ENCODE data around the gene CTNNA3.

The CTNNA3 gene

DNA sequence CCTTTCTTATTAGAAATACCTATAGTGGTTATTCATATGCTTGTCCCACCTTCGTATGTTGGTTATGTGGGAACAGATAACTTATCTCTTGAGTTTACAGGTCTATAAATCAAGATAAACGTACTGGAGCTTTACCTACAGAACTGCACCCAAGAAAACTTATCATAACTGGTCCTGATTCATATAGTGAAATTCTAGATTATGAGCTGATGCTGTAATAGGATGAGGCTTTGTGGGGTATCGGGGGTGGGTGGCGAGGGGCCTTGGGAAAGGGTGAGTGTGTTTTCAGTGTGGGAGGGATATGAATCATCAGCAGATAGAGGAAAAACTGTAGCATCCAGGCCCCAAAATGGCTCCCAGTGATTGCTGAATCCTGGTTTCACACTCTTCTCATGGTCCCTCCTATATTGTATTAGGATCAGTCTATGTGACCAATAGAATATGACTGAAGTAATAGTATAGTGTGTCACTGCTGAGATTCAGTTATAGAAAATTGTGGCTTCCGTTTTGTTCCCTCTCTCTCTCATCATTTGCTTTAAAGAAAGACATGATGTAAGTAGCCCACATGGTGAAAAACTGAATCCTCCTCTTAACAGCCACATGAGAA is 1476.9 kb downstream of the CTNNA3 start:
- Histone ChIP-seq H3K9ac (ENCODE audit: low read depth in 1 of 2, low read length in 2 of 2) (no peak overlapping the region), H3K27ac (ENCODE audit: low read depth, low read length) (no peak overlapping the region), H3K9me3 (ENCODE audit: control insufficient read depth in 1 of 2, low read length in 2 of 2) (no peaks in the 10 kb centered on the region), H3K36me3 (ENCODE audit: control insufficient read depth in 1 of 2, insufficient read depth in 2 of 2, low read length in 2 of 2) (no peaks in the 10 kb centered on the region), H3K27me3 (ENCODE audit: control insufficient read depth in 1 of 2, insufficient read depth in 2 of 2, low read length in 2 of 2) (no peaks in the 10 kb centered on the region), H3K4me1 (ENCODE audit: control insufficient read depth in 1 of 2, insufficient read depth in 2 of 2, low read length in 2 of 2) (no peaks in the 10 kb centered on the region), H3K4me3 (ENCODE audit: low read depth in 1 of 2, low read length in 2 of 2) (no peak overlapping the region)

DNA sequence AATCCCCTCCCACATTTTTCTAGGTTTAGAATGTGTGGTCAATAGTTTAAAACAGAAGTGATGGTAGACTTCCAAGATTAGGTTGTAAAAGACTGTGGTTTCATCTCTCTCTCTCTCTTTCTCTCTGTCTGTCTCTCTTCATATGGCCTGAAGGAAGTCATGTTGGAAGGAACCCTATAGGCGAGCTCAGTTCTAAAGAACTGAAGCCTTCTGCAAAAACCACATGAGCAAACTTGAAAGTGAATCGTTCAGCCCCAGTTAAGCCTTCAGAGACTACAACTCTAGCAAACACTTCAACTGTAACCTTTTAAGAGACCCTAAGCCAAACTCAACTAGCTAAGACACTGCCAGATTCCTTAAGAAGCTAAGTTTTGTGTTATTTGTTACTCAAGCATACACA is 1477.7 kb downstream of the CTNNA3 start:
- H3K36me3 ChIP-seq (ENCODE audit: control insufficient read depth in 1 of 2, insufficient read depth in 2 of 2, low read length in 2 of 2): no peaks in the 10 kb centered on the region
- H3K9me3 ChIP-seq (ENCODE audit: control insufficient read depth in 1 of 2, low read length in 2 of 2): no peaks in the 10 kb centered on the region
- no peak overlapping the region for H3K27ac ChIP-seq (ENCODE audit: low read depth, low read length)
- H3K4me3 ChIP-seq (ENCODE audit: low read depth in 1 of 2, low read length in 2 of 2): no peak overlapping the region
- no peaks in the 10 kb centered on the region for H3K27me3 ChIP-seq (ENCODE audit: control insufficient read depth in 1 of 2, insufficient read depth in 2 of 2, low read length in 2 of 2)
- H3K9ac ChIP-seq (ENCODE audit: low read depth in 1 of 2, low read length in 2 of 2): no peak overlapping the region
- H3K4me1 ChIP-seq (ENCODE audit: control insufficient read depth in 1 of 2, insufficient read depth in 2 of 2, low read length in 2 of 2): no peaks in the 10 kb centered on the region

DNA sequence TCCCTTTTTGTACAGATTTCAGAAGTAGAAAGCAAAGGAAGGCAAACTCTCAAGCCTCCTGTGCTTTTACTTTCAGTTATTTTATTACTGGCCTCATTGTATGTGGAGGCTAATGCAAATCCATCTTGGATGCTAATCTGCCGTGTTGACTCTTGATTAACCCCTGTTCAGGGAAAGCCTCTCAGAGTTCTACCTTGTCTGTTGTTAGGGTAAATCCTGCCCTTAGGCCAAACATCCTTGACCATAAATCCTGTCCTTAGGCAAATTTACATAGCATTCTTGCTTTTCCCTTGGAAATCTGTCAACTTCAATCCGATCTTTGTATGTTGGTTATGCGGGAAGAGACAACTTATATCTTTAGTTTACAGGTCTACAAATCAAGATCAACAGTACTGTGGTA is 1480.1 kb downstream of the CTNNA3 start:
- Histone ChIP-seq H3K9me3 (ENCODE audit: control insufficient read depth in 1 of 2, low read length in 2 of 2) (no peaks in the 10 kb centered on the region), H3K27me3 (ENCODE audit: control insufficient read depth in 1 of 2, insufficient read depth in 2 of 2, low read length in 2 of 2) (no peaks in the 10 kb centered on the region), H3K36me3 (ENCODE audit: control insufficient read depth in 1 of 2, insufficient read depth in 2 of 2, low read length in 2 of 2) (no peaks in the 10 kb centered on the region), H3K4me3 (ENCODE audit: low read depth in 1 of 2, low read length in 2 of 2) (no peak overlapping the region), H3K4me1 (ENCODE audit: control insufficient read depth in 1 of 2, insufficient read depth in 2 of 2, low read length in 2 of 2) (no peaks in the 10 kb centered on the region), H3K9ac (ENCODE audit: low read depth in 1 of 2, low read length in 2 of 2) (no peak overlapping the region), H3K27ac (ENCODE audit: low read depth, low read length) (no peak overlapping the region)

DNA sequence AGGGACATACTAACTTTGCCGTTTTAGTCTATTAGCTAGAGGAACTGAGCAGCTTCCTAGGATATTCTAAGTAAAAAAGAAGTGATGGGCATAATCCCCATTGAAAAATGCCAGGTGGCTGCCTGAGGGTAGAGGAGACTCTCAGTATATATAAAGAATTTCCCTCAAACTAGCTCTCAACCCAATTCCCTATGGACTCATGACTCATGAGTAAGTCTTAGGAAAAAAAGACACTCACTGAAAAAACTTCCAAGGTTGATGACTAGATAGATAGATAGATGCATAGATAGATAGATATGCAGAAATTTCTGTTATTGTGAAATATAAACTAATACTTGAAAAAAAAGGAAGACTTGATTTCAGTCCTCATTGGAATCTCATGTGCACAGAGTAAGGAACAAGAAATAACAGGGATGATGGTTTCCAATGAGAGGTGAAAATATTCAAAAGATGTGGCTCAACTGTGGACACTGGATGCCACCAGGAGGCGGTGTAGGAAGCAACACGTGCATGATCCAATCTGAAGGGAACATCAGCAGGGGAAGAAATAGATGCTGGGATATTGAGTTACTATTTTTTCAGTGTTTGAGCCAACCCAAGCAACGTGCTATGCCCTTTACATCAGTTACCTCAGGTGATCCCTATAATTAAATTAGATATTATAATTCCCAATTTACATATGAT is 1481.1 kb downstream of the CTNNA3 start:
- H3K4me1 ChIP-seq (ENCODE audit: control insufficient read depth in 1 of 2, insufficient read depth in 2 of 2, low read length in 2 of 2): no peaks in the 10 kb centered on the region
- no peak overlapping the region for H3K9ac ChIP-seq (ENCODE audit: low read depth in 1 of 2, low read length in 2 of 2)
- H3K9me3 ChIP-seq (ENCODE audit: control insufficient read depth in 1 of 2, low read length in 2 of 2): no peaks in the 10 kb centered on the region
- no peaks in the 10 kb centered on the region for H3K36me3 ChIP-seq (ENCODE audit: control insufficient read depth in 1 of 2, insufficient read depth in 2 of 2, low read length in 2 of 2)
- H3K27me3 ChIP-seq (ENCODE audit: control insufficient read depth in 1 of 2, insufficient read depth in 2 of 2, low read length in 2 of 2): no peaks in the 10 kb centered on the region
- H3K4me3 ChIP-seq (ENCODE audit: low read depth in 1 of 2, low read length in 2 of 2): no peak overlapping the region
- H3K27ac ChIP-seq (ENCODE audit: low read depth, low read length): no peak overlapping the region

DNA sequence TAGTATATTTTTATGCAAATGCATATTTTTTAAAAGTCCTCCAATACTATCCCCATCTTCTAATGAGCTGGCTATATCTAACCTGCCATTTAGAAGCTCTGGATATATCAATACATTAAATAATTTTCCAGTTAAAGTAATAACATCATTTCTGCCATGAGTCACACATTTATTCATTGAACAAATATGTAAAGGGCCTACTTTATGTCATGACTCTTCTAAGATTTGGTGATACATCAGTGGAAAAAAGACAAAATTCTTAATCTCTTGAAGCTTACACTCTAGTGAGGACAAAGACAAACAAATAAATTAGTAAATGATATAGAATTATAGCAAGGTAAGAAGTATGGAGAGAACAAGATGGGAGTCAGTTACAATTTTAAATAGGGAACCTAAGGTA is 1487.0 kb downstream of the CTNNA3 start:
- H3K9me3 ChIP-seq (ENCODE audit: control insufficient read depth in 1 of 2, low read length in 2 of 2): no peaks in the 10 kb centered on the region

DNA sequence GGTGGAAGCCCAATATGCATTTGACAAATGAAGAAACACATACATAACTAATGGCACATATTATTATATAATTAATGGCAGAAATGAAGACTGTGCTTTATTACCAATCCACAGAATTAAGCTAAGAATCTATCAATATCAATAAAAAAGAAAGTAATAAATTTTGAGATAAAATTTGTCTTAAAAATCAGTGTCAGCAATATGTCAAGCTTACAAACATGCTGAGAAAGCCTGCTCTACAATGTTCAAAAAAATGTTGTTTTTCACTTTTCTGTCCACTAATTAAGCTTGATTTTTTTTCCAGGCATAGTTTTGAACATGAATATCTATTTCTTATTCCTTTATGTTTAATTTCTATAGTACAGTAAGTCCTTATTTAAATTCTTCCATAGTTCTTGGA is 1491.2 kb downstream of the CTNNA3 start:
- Histone ChIP-seq H3K36me3 (ENCODE audit: control insufficient read depth in 1 of 2, insufficient read depth in 2 of 2, low read length in 2 of 2) (no peaks in the 10 kb centered on the region), H3K27ac (ENCODE audit: low read depth, low read length) (no peak overlapping the region), H3K4me3 (ENCODE audit: low read depth in 1 of 2, low read length in 2 of 2) (no peak overlapping the region), H3K4me1 (ENCODE audit: control insufficient read depth in 1 of 2, insufficient read depth in 2 of 2, low read length in 2 of 2) (no peaks in the 10 kb centered on the region), H3K9ac (ENCODE audit: low read depth in 1 of 2, low read length in 2 of 2) (no peak overlapping the region), H3K27me3 (ENCODE audit: control insufficient read depth in 1 of 2, insufficient read depth in 2 of 2, low read length in 2 of 2) (no peaks in the 10 kb centered on the region), H3K9me3 (ENCODE audit: control insufficient read depth in 1 of 2, low read length in 2 of 2) (no peaks in the 10 kb centered on the region)

More for the DNA sequence above, 1487.0 kb downstream of the CTNNA3 start:
- Histone ChIP-seq H3K27ac (ENCODE audit: low read depth, low read length) (no peak overlapping the region), H3K36me3 (ENCODE audit: control insufficient read depth in 1 of 2, insufficient read depth in 2 of 2, low read length in 2 of 2) (no peaks in the 10 kb centered on the region), H3K4me1 (ENCODE audit: control insufficient read depth in 1 of 2, insufficient read depth in 2 of 2, low read length in 2 of 2) (no peaks in the 10 kb centered on the region), H3K27me3 (ENCODE audit: control insufficient read depth in 1 of 2, insufficient read depth in 2 of 2, low read length in 2 of 2) (no peaks in the 10 kb centered on the region), H3K4me3 (ENCODE audit: low read depth in 1 of 2, low read length in 2 of 2) (no peak overlapping the region), H3K9ac (ENCODE audit: low read depth in 1 of 2, low read length in 2 of 2) (no peak overlapping the region)

DNA sequence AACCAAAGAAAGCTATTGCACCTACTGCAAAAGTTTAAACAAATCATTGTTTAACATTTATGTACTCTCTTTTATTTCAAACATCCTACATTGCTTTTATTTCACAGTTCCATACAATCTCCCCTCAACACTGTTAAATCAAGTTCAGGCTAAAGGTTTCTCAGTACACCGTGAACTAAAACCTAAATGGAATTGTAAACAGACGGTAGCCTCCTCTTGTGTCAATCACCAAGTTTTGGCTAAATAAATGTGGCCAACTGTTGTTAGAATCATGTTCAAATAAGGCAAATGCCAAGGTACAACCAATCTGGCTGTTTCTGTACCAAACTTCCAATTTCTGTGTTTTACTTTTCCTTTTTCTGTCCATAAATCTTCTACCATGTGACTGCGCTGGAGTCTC is 1493.9 kb downstream of the CTNNA3 start:
- H3K4me3 ChIP-seq (ENCODE audit: low read depth in 1 of 2, low read length in 2 of 2): no peak overlapping the region
- no peak overlapping the region for H3K9ac ChIP-seq (ENCODE audit: low read depth in 1 of 2, low read length in 2 of 2)
- no peaks in the 10 kb centered on the region for H3K36me3 ChIP-seq (ENCODE audit: control insufficient read depth in 1 of 2, insufficient read depth in 2 of 2, low read length in 2 of 2)
- H3K27me3 ChIP-seq (ENCODE audit: control insufficient read depth in 1 of 2, insufficient read depth in 2 of 2, low read length in 2 of 2): no peaks in the 10 kb centered on the region
- H3K27ac ChIP-seq (ENCODE audit: low read depth, low read length): no peak overlapping the region
- H3K4me1 ChIP-seq (ENCODE audit: control insufficient read depth in 1 of 2, insufficient read depth in 2 of 2, low read length in 2 of 2): no peaks in the 10 kb centered on the region
- H3K9me3 ChIP-seq (ENCODE audit: control insufficient read depth in 1 of 2, low read length in 2 of 2): no peaks in the 10 kb centered on the region

DNA sequence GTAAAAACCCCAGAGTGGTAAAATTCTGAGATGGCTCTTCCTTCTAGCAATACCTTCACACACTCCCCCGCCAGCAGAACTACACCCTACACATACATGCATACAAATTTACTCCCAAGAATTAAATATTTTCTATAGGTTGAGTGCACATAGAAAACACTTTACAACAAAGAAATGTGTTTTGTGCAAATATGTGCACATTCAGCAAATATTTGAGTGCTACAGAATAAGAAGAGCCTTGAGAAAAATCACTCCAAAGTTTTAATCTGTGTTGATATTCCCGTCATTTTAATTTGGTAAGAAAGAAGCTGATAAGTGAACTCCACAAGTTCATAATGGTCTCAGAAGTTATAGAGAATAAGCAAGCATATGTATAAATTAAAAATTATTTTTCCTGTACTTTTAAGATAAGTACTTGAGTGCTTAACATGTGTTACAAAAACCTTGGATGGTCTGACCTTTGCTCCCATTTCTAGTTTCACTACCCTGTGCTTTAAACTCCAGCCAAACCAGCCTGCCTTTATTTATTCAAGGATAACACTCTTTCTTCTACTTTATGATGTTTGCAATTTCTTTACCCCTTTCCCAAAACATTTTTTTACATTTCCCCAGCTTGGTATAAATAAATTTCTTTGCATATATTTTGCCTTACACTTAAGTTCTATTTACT is 1503.7 kb downstream of the CTNNA3 start:
- Histone ChIP-seq H3K4me1 (ENCODE audit: control insufficient read depth in 1 of 2, insufficient read depth in 2 of 2, low read length in 2 of 2) (peaks cover 0 to 5% of the 10 kb centered on the region in 2 donors), H3K4me3 (ENCODE audit: low read depth in 1 of 2, low read length in 2 of 2) (no peak overlapping the region), H3K27me3 (ENCODE audit: control insufficient read depth in 1 of 2, insufficient read depth in 2 of 2, low read length in 2 of 2) (no peaks in the 10 kb centered on the region), H3K36me3 (ENCODE audit: control insufficient read depth in 1 of 2, insufficient read depth in 2 of 2, low read length in 2 of 2) (no peaks in the 10 kb centered on the region), H3K27ac (ENCODE audit: low read depth, low read length) (no peak overlapping the region), H3K9me3 (ENCODE audit: control insufficient read depth in 1 of 2, low read length in 2 of 2) (no peaks in the 10 kb centered on the region), H3K9ac (ENCODE audit: low read depth in 1 of 2, low read length in 2 of 2) (no peak overlapping the region)

DNA sequence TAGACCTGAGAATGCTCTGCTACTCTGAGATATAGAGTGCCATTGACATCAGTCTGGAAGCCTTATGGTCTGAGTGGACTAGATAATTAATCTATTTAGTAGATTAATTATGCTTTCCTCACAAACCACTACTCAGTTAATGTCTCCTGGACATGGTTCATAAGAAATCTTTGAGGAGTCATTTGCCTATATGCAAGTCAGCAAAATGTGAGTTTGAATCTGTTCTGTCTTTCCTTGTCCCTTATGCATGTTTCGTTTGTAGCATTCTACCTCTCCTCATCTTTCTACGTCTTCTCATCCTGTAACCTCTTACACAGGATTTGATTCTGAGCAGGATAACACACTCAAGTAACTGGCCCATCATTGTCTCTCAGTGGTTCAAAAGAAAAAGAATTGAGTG is 1505.6 kb downstream of the CTNNA3 start:
- no peak overlapping the region for H3K9ac ChIP-seq (ENCODE audit: low read depth in 1 of 2, low read length in 2 of 2)
- no peak overlapping the region for H3K4me3 ChIP-seq (ENCODE audit: low read depth in 1 of 2, low read length in 2 of 2)
- H3K27ac ChIP-seq (ENCODE audit: low read depth, low read length): no peak overlapping the region
- H3K36me3 ChIP-seq (ENCODE audit: control insufficient read depth in 1 of 2, insufficient read depth in 2 of 2, low read length in 2 of 2): no peaks in the 10 kb centered on the region
- peaks cover 0 to 5% of the 10 kb centered on the region in 2 donors for H3K4me1 ChIP-seq (ENCODE audit: control insufficient read depth in 1 of 2, insufficient read depth in 2 of 2, low read length in 2 of 2)
- no peaks in the 10 kb centered on the region for H3K9me3 ChIP-seq (ENCODE audit: control insufficient read depth in 1 of 2, low read length in 2 of 2)
- H3K27me3 ChIP-seq (ENCODE audit: control insufficient read depth in 1 of 2, insufficient read depth in 2 of 2, low read length in 2 of 2): no peaks in the 10 kb centered on the region

DNA sequence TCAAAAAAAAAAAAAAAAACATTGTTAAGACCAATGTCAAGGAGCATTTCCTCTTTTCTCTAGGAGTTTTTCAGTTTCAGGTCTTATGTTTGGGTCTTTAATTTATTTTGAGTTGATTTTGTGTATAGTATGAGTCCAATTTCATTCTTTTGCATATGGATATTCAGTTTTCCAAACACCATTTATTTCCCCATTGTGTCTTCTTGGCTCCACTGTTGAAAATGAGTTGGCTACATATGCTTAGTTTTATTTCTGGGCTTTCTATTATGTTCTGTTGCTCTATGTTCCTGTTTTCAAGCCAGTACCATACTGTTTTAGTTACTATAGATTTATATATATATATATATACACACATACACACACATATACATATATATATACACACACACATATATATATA is 1506.7 kb downstream of the CTNNA3 start:
- H3K4me1 ChIP-seq (ENCODE audit: control insufficient read depth in 1 of 2, insufficient read depth in 2 of 2, low read length in 2 of 2): peaks cover 0 to 5% of the 10 kb centered on the region in 2 donors
- no peak overlapping the region for H3K27ac ChIP-seq (ENCODE audit: low read depth, low read length)
- no peak overlapping the region for H3K4me3 ChIP-seq (ENCODE audit: low read depth in 1 of 2, low read length in 2 of 2)
- H3K27me3 ChIP-seq (ENCODE audit: control insufficient read depth in 1 of 2, insufficient read depth in 2 of 2, low read length in 2 of 2): no peaks in the 10 kb centered on the region
- H3K36me3 ChIP-seq (ENCODE audit: control insufficient read depth in 1 of 2, insufficient read depth in 2 of 2, low read length in 2 of 2): no peaks in the 10 kb centered on the region
- no peak overlapping the region for H3K9ac ChIP-seq (ENCODE audit: low read depth in 1 of 2, low read length in 2 of 2)
- H3K9me3 ChIP-seq (ENCODE audit: control insufficient read depth in 1 of 2, low read length in 2 of 2): no peaks in the 10 kb centered on the region

Measured in duodenal mucosa (tissue), 2 donors.